Body of pancreas (tissue), 4 donors: ENCODE measurements around the gene CHCHD3. TPM values are rescaled to one million over a fixed set of nuclear protein-coding genes. Genes with fewer than 3 reads are reported as not detected.

Experiments
- ATAC-seq: fragments of 150-250 bp; one replicate; pipeline ENCODE4 v1.9.1; 2016
- DNase-seq, 4 donors: peaks; one replicate each; pipeline ENCODE4 v3.0.0-alpha.2; 2019
- H3K27ac ChIP-seq, 4 donors: fragments of 200-600 bp; sonication (generic); 1 replicate in 3 of 4; 2 replicates in 1 of 4; pipeline versions ENCODE4 v1.5.1 to v1.6.1; 2016 to 2019; ENCODE audit warnings: mild to moderate bottlenecking in 1 of 4, mixed read lengths in 1 of 4, moderate library complexity in 1 of 4
- H3K27me3 ChIP-seq, 2 donors: fragments of 200-600 bp; sonication (generic); one replicate each; pipeline ENCODE4 v1.6.0; 2016; ENCODE audit warnings: mild to moderate bottlenecking in 1 of 2
- H3K36me3 ChIP-seq, 2 donors: fragments of 200-600 bp; sonication (generic); replicated peaks in 1 of 2; 2 replicates each; pipeline ENCODE4 v1.5.1; 2016; ENCODE audit warnings: low read depth in 2 of 2; ENCODE audit not compliant: insufficient read depth in 1 of 2
- H3K4me1 ChIP-seq: fragments of 200-600 bp; sonication (generic); one replicate; pipeline ENCODE4 v1.6.0; 2016
- H3K4me3 ChIP-seq, 2 donors: fragments of 200-600 bp; sonication (generic); 1 replicate in 1 of 2; 2 replicates in 1 of 2; pipeline ENCODE4 v1.5.1; 2016 to 2019
- H3K9me3 ChIP-seq, 3 donors: fragments of 200-600 bp; sonication (generic); 1 replicate in 2 of 3; 2 replicates in 1 of 3; pipeline ENCODE4 v1.5.1; 2016
- POLR2A ChIP-seq, 3 donors: fragments of 450-650 bp; IDR thresholded peaks; one replicate each; pipeline ENCODE4 v1.6.1; 2016; ENCODE audit warnings: antibody characterized with exemption in 3 of 3, mild to moderate bottlenecking in 2 of 3
- WGBS, 2 donors: methylation state at CpG; one replicate each; pipeline ENCODE4 v1.1.5; 2017; 5-methylcytosine and 5-hydroxymethylcytosine counted together
- intact Hi-C: fragments of 100-400 bp; cut with DNase I; formaldehyde crosslinking; loops from one replicate; pipeline ENCODE4 v1.15.1; 2023
- total RNA-seq, 2 donors: library from RNA; depleted of rRNA; stranded (reverse); fragments of >200 nt; gene quantifications; one replicate each; pipeline ENCODE4 v1.1.0, GENCODE V29; 2016
- TF ChIP-seq, protein P1 (sequence below), 7 experiments: fragments of 450-650 bp in 4 of 7; fragments of 200-600 bp in 3 of 7; sonication (generic) in 3 of 7; IDR thresholded peaks; one replicate each; pipeline ENCODE4 v1.5.1; 2016 to 2019; ENCODE audit warnings: antibody characterized with exemption in 7 of 7

CHCHD3 gene
- total RNA-seq, 2 donors from 2014 or later, result 24.4 to 32.6 TPM

DNA sequence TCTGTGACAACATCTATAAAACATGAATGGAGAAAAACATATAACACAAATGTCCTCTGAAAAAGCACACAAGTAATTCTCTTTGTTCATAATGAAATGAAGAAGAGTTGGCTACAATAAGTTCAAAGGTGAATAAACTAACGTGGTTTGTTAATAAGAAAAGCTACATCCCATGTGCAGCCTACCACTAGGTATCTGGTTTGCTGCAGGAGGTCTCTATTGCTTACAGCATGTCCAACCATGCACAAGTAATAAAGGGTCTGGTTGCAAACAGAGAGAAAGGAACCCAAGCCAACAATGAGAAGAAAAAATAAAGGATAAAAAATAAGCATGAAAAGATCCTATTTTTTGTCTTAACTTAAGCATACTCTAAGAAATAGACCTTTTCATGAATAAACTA is 139.2 kb downstream of the CHCHD3 start:
- H3K4me1 ChIP-seq, result no peaks in the 10 kb centered on the region
- H3K27ac ChIP-seq, result no peak overlapping the region
- 77 to 95% methylated on average over 1 of the region's 1 CpG for WGBS, 2 donors
- no peak for TF ChIP-seq POLR2A (IDR thresholded peaks at IDR 0.05)
- TF ChIP-seq, protein P1, sequence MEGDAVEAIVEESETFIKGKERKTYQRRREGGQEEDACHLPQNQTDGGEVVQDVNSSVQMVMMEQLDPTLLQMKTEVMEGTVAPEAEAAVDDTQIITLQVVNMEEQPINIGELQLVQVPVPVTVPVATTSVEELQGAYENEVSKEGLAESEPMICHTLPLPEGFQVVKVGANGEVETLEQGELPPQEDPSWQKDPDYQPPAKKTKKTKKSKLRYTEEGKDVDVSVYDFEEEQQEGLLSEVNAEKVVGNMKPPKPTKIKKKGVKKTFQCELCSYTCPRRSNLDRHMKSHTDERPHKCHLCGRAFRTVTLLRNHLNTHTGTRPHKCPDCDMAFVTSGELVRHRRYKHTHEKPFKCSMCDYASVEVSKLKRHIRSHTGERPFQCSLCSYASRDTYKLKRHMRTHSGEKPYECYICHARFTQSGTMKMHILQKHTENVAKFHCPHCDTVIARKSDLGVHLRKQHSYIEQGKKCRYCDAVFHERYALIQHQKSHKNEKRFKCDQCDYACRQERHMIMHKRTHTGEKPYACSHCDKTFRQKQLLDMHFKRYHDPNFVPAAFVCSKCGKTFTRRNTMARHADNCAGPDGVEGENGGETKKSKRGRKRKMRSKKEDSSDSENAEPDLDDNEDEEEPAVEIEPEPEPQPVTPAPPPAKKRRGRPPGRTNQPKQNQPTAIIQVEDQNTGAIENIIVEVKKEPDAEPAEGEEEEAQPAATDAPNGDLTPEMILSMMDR (IDR thresholded peaks at IDR 0.05), result no peak
- ATAC-seq, result no peak
- H3K9me3 ChIP-seq, result no peaks in the 10 kb centered on the region
- no peaks in the 10 kb centered on the region for H3K36me3 ChIP-seq
- no peak overlapping the region for H3K4me3 ChIP-seq
- intact Hi-C loops, result no loop called here
- H3K27me3 ChIP-seq, result no peaks in the 10 kb centered on the region
- no peak for DNase-seq

DNA sequence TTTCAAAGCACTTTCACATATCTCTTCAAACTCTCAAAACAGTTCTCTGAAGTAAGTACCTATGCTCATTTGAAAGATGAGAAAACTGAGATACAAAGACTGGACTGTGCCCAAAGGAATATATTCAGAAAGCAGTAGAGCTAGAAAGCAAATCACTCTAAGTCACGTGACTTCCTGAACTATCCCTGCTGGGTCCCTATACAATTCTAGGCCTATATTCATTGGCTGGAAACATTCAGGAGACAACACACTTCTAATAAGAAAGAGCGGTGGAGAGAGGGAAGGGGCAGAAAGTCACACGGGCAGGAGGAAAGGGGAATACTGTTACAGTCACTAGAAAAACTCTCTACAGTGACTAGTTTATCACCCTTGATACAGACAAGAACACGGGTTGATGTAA is 140.0 kb downstream of the CHCHD3 start:
- no peak overlapping the region for H3K4me3 ChIP-seq
- no peak overlapping the region for H3K27ac ChIP-seq
- H3K4me1 ChIP-seq, result no peaks in the 10 kb centered on the region
- no peak for DNase-seq
- H3K27me3 ChIP-seq, result no peaks in the 10 kb centered on the region
- H3K36me3 ChIP-seq, result no peaks in the 10 kb centered on the region
- no peak for ATAC-seq
- no peaks in the 10 kb centered on the region for H3K9me3 ChIP-seq
- intact Hi-C loops, result no loop called here
- WGBS, 2 donors, result 97% methylated on average over 4 of the region's 4 CpGs
- TF ChIP-seq, protein P1 (IDR thresholded peaks at IDR 0.05), result no peak
- no peak for TF ChIP-seq POLR2A (IDR thresholded peaks at IDR 0.05)

DNA sequence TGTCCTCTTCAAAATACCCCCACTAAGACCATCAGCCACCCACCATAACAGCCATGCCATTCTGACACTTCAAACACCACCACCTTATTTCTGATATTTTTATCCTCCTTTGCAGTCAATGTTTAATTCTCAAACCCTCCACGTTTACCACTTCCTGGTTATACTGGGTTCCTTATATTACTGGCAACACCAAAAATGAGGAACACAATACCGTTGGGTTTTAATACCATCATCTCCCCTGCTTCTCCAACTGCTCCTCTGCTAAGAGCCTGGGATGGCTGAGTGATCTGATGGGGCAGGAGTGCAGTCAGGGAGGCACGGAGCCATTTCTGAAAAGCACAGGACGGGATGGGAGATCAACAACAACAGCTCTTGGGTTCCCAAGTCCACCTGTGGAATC is 140.5 kb downstream of the CHCHD3 start:
- Histone ChIP-seq H3K27me3 (no peaks in the 10 kb centered on the region), H3K9me3 (no peaks in the 10 kb centered on the region), H3K27ac (no peak overlapping the region), H3K4me1 (no peaks in the 10 kb centered on the region), H3K4me3 (no peak overlapping the region), H3K36me3 (no peaks in the 10 kb centered on the region)
- intact Hi-C loops, result no loop called here
- no peak for TF ChIP-seq POLR2A (IDR thresholded peaks at IDR 0.05)
- TF ChIP-seq, protein P1 (IDR thresholded peaks at IDR 0.05), result no peak
- WGBS, 2 donors, result 85 to 91% methylated on average over 4 of the region's 4 CpGs
- DNase-seq (no peak), ATAC-seq (no peak)

DNA sequence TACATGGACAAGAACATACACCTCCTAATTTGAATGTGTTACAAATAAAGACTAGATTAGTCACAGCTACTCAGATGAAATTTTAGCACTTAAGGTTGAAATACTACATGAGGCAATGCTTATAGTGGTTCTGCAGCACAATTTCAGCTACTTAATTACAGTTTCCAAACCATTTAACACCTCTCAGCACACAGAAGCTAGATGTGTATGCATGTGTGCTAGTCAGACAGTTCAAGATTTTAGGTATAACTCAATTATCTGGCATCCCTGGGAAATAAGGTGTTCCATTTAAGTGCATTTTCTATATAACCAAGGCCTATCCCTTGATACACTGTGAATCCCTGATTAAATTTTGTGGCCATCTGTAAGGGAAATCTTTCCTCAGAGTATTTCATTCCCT is 141.8 kb downstream of the CHCHD3 start:
- Histone ChIP-seq H3K9me3 (no peaks in the 10 kb centered on the region), H3K27me3 (no peaks in the 10 kb centered on the region), H3K27ac (no peak overlapping the region), H3K36me3 (no peaks in the 10 kb centered on the region), H3K4me3 (no peak overlapping the region), H3K4me1 (no peaks in the 10 kb centered on the region)
- no peak for DNase-seq
- TF ChIP-seq POLR2A (IDR thresholded peaks at IDR 0.05), result no peak
- TF ChIP-seq, protein P1 (IDR thresholded peaks at IDR 0.05), result no peak
- intact Hi-C loops, result no loop called here
- no peak for ATAC-seq

DNA sequence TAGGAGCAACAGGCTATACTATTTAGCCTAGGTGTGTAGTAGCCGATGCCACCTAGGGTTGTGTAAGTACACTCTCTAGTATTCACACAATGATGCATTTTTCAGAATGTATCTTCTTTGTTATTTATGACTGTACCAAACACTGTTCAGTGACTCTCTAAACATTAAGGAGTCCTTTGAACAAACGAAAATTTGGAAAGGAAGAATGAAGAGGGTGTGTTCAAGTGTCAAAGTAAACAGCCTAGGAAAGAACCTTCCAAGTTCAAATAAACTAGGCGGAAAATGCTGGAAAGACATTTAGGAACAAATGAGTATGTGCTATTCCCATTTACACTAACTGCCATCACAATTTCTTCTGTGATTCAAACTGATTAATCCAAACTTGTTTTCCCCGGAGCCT is 142.4 kb downstream of the CHCHD3 start:
- ATAC-seq, result no peak
- Histone ChIP-seq H3K4me3 (no peak overlapping the region), H3K36me3 (no peaks in the 10 kb centered on the region), H3K27ac (no peak overlapping the region), H3K4me1 (no peaks in the 10 kb centered on the region), H3K27me3 (no peaks in the 10 kb centered on the region), H3K9me3 (no peaks in the 10 kb centered on the region)
- intact Hi-C loops, result no loop called here
- no peak for DNase-seq
- 81 to 92% methylated on average over 4 of the region's 4 CpGs for WGBS, 2 donors
- no peak for TF ChIP-seq POLR2A (IDR thresholded peaks at IDR 0.05)
- TF ChIP-seq, protein P1 (IDR thresholded peaks at IDR 0.05), result no peak
